K562 (cell line): ENCODE measurements around the gene SMIM12. TPM values are rescaled to one million over a fixed set of nuclear protein-coding genes. Genes with fewer than 3 reads are reported as not detected.
A peak's percentile ranks its signal among the peaks of the same experiment; 100 is the strongest.

ENCODE experiments used
- ID3 ChIP-seq, 2 experiments: fragments of 250-450 bp in 1 of 2; fragments of 450-650 bp in 1 of 2; sonication (Bioruptor Pico) in 1 of 2; IDR thresholded peaks; 2 replicates each; pipeline versions ENCODE4 v1.6.1 to v1.8.0; 2016 to 2021; ENCODE audit warnings: mild to moderate bottlenecking in 2 of 2, moderate library complexity in 2 of 2, missing compliant biosample characterization in 1 of 2, missing genetic modification characterization in 1 of 2
- L3MBTL2 ChIP-seq: fragments of 450-650 bp; IDR thresholded peaks from 2 replicates; pipeline ENCODE4 v1.6.1; 2016; ENCODE audit warnings: mild to moderate bottlenecking, moderate library complexity
- MGA ChIP-seq: fragments of 450-650 bp; IDR thresholded peaks from 2 replicates; pipeline ENCODE4 v1.6.1; 2016; ENCODE audit warnings: mild to moderate bottlenecking, moderate library complexity
- PCBP2 ChIP-seq: fragments of 200-400 bp; formaldehyde crosslinking; IDR thresholded peaks from 2 replicates; pipeline ENCODE4 v1.6.1; 2018; ENCODE audit warnings: low read length, low read depth, mild to moderate bottlenecking, moderate library complexity; ENCODE audit not compliant: poor library complexity, severe bottlenecking
- RERE ChIP-seq: sonication (generic); formaldehyde crosslinking; IDR thresholded peaks from 2 replicates; pipeline ENCODE4 v1.8.0; 2023; ENCODE audit warnings: missing genetic modification reagents, mild to moderate bottlenecking, borderline replicate concordance
- SP2 ChIP-seq: IDR thresholded peaks from 2 replicates; pipeline ENCODE4 v1.6.1; 2011; ENCODE audit warnings: mild to moderate bottlenecking, low read depth, low read length, moderate library complexity; ENCODE audit not compliant: poor library complexity, severe bottlenecking; ENCODE audit errors: extremely low read depth
- polyA plus RNA-seq, 8 experiments: library from polyadenylated mRNA; depleted of rRNA in 4 of 8; stranded (reverse) in 5 of 8; unstranded in 3 of 8; fragments of >200 nt; fragmentation: Nextera tagmentation in 2 of 8; fragmentation: Illumina TruSeq in 1 of 8; extraction: Ambion mirVana in 2 of 8; extraction: Trizol in 1 of 8; gene quantifications; 2 replicates each; pipeline versions ENCODE4 v1.2.1 to v1.2.3, GENCODE V29; 2011 to 2014; ENCODE audit warnings: inconsistent platforms in 1 of 8, missing spikeins in 1 of 8
- total RNA-seq, 7 experiments: library from RNA; depleted of rRNA in 6 of 7; stranded (reverse); fragments of >200 nt in 6 of 7; fragmentation: Illumina TruSeq in 2 of 7; extraction: Trizol in 2 of 7; gene quantifications; 2 replicates each; pipeline versions ENCODE4 v1.2.1 to v1.2.3, GENCODE V29; 2011 to 2021; ENCODE audit warnings: low replicate concordance in 1 of 7

The SMIM12 gene
- total and polyA plus RNA-seq, 9 of the 15 experiments (the other 6 are each of a cell fraction or from before 2014, with no cell fraction given), result 51.7 to 112 (median 63.9) TPM

GRCh38 chr1:34845131-34845901, 14.2 kb downstream of the SMIM12 start (continued):
- TF ChIP-seq MGA, result peak; percentile 73
- no peak for TF ChIP-seq RERE (CRISPR knock-in tag)
- TF ChIP-seq L3MBTL2, result peak; percentile 83
- TF ChIP-seq PCBP2, result no peak
- TF ChIP-seq ID3 (CRISPR knock-in tag; IDR thresholded peaks at IDR 0.05), result no peak
- peak; percentile 65 for TF ChIP-seq ID3 (tag; IDR thresholded peaks at IDR 0.05)
- TF ChIP-seq SP2, result no peak
